ENCODE measurements around the gene STRIP1. TPM values are rescaled to one million over a fixed set of nuclear protein-coding genes. Genes with fewer than 3 reads are reported as not detected.

STRIP1 gene
- total RNA-seq, 3 donors from 2014 or later = 32.6 to 40.6 (median 38.2) TPM

DNA sequence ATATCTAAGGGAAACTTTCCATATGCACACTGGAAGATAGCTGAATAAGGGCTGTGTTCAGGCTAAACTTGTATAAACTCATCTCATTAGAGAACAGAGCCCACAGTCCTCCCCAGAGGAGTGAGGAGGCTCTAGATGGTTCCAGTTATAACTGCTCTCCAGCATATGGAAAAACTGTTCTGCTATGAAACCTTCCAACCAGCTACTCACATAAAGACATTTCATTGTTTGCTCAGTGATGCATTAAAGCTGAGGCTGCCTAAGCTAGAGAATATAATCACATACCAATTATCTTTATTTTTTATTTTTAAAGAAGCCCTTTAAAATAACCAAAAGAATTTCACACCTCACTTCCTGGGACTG lies 36.6 kb upstream of the STRIP1 start:
- Mint-ChIP-seq H3K27me3 (ENCODE audit: low read depth) (no peaks in the 10 kb centered on the region), H3K36me3 (ENCODE audit: insufficient read depth) (peaks cover 12% of the 10 kb centered on the region), H3K4me1 (ENCODE audit: low read depth) (peaks cover 8% of the 10 kb centered on the region), H3K4me3 (no peak overlapping the region), H3K9me3 (no peaks in the 10 kb centered on the region)
- DNase-seq (no peak), ATAC-seq (no peak)

GRCh38 chr1:110002695-110003094 lies 31.7 kb upstream of the STRIP1 start:
- H3K4me1 Mint-ChIP-seq (ENCODE audit: low read depth) = peaks cover 28% of the 10 kb centered on the region
- no peaks in the 10 kb centered on the region for H3K9me3 Mint-ChIP-seq
- peaks cover 2% of the 10 kb centered on the region for H3K36me3 Mint-ChIP-seq (ENCODE audit: insufficient read depth)
- no peak for DNase-seq
- ATAC-seq = no peak
- H3K4me3 Mint-ChIP-seq = no peak overlapping the region
- no peaks in the 10 kb centered on the region for H3K27me3 Mint-ChIP-seq (ENCODE audit: low read depth)

- H3K36me3 Mint-ChIP-seq (ENCODE audit: insufficient read depth) = peaks cover 2% of the 10 kb centered on the region
- H3K4me1 Mint-ChIP-seq (ENCODE audit: low read depth) = peaks cover 28% of the 10 kb centered on the region
- ATAC-seq = peak; percentile 84 to 91
- peak overlapping the region; percentile 63 for H3K4me3 Mint-ChIP-seq
- H3K9me3 Mint-ChIP-seq = no peaks in the 10 kb centered on the region
- no peaks in the 10 kb centered on the region for H3K27me3 Mint-ChIP-seq (ENCODE audit: low read depth)
- DNase-seq = peak; percentile 22
Measured at GRCh38 chr1:110003747-110004428, 30.5 kb upstream of the STRIP1 start.

DNA sequence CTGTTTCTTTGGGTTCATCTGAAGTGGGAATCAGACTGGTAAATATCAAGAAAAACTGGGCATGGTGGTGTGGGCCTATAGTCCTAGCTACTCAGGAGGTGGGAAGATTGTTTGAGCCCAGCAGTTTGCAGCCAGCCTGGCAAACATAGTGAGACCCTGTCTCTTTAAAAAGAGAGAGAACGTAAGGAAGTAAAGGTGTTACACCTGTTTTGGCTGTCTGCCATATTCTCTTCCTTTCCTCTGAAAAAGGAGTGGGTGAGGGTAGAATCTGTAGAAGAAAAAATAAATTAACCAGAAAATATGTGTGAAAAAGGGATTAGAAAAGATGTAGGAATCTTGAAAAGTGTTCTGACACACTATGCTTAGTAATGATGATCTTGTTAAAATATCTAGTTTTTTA lies 29.8 kb upstream of the STRIP1 start:
- H3K36me3 Mint-ChIP-seq (ENCODE audit: insufficient read depth) = peaks cover 9% of the 10 kb centered on the region
- DNase-seq = no peak
- no peak for ATAC-seq
- H3K27me3 Mint-ChIP-seq (ENCODE audit: low read depth) = no peaks in the 10 kb centered on the region
- H3K4me3 Mint-ChIP-seq = peak overlapping the region; percentile 63
- no peaks in the 10 kb centered on the region for H3K9me3 Mint-ChIP-seq
- peaks cover 28% of the 10 kb centered on the region for H3K4me1 Mint-ChIP-seq (ENCODE audit: low read depth)

DNA sequence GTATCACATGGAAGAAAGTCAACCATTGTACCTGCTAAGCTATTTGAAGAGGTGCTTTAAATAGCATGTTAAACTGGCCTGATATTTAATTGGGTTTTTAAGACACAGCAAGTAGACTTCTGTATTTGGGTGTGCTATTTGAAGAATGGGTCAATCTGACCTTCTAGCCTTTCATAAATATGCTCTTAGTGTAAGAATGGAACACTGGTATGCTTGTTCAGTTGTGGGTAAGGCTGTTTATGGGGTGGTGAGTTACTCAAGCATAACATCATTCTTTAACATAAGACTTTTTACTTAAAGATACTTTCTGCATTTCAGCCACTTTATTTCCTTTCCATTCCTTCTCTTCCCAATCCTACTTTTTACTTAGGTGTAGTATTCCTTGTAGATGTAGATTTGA lies 28.5 kb upstream of the STRIP1 start:
- H3K4me1 Mint-ChIP-seq (ENCODE audit: low read depth) = peaks cover 28% of the 10 kb centered on the region
- peaks cover 17% of the 10 kb centered on the region for H3K36me3 Mint-ChIP-seq (ENCODE audit: insufficient read depth)
- no peaks in the 10 kb centered on the region for H3K9me3 Mint-ChIP-seq
- H3K4me3 Mint-ChIP-seq = no peak overlapping the region
- no peaks in the 10 kb centered on the region for H3K27me3 Mint-ChIP-seq (ENCODE audit: low read depth)
- ATAC-seq (no peak), DNase-seq (no peak)

DNA sequence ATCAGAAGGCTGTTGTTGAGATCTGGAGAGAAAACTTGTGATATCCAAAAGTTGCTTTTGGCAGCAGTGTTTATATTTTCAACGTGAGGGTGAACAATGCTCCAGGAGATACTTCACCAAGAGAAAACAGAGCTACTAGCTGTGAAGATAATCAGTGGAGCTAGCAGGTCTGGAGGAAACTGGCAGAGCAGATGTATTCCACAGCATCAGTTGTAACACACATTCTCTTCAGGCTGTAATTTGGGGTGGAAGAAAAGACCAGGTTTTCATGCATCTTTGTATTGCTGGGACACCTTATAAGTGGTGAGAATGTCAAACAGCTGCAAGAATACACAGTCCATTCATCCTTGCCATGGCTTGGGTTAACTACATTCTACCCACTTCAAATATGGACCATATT lies 27.9 kb upstream of the STRIP1 start:
- no peak for DNase-seq
- peaks cover 20% of the 10 kb centered on the region for H3K36me3 Mint-ChIP-seq (ENCODE audit: insufficient read depth)
- H3K9me3 Mint-ChIP-seq = no peaks in the 10 kb centered on the region
- no peak for ATAC-seq
- no peaks in the 10 kb centered on the region for H3K27me3 Mint-ChIP-seq (ENCODE audit: low read depth)
- H3K4me3 Mint-ChIP-seq = no peak overlapping the region
- H3K4me1 Mint-ChIP-seq (ENCODE audit: low read depth) = peaks cover 31% of the 10 kb centered on the region

GRCh38 chr1:110007046-110007830 lies 27.2 kb upstream of the STRIP1 start:
- peaks cover 32% of the 10 kb centered on the region for H3K4me1 Mint-ChIP-seq (ENCODE audit: low read depth)
- DNase-seq (no peak), ATAC-seq (no peak)
- H3K9me3 Mint-ChIP-seq = no peaks in the 10 kb centered on the region
- H3K27me3 Mint-ChIP-seq (ENCODE audit: low read depth) = no peaks in the 10 kb centered on the region
- peaks cover 26% of the 10 kb centered on the region for H3K36me3 Mint-ChIP-seq (ENCODE audit: insufficient read depth)
- no peak overlapping the region for H3K4me3 Mint-ChIP-seq

DNA sequence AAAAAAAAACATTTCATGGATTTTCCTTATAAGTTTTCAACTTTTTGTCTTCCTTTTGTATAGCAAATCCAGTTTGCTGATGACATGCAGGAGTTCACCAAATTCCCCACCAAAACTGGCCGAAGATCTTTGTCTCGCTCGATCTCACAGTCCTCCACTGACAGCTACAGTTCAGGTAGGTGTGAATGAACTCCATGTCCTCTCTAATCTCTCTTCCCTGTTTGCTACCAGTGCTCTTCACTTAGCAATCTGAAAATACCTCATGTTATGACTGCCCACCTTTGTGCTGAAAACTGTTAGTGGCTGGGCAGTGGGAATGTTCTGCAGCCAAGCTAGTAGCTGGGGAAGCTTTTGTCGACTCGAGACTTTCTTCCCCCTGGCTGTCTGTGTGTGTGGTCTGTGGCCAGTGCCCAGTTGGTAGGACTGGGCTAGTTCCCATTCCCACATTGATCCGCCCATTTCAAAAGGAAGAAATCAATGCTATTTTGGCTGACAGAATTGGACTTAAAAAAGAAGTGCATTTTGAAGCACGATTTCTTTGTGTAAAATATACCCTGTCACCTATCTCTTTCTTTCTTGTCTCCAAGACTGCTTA lies 25.4 kb upstream of the STRIP1 start:
- Mint-ChIP-seq H3K4me1 (ENCODE audit: low read depth) (peaks cover 20% of the 10 kb centered on the region), H3K4me3 (no peak overlapping the region), H3K9me3 (no peaks in the 10 kb centered on the region), H3K27me3 (ENCODE audit: low read depth) (no peaks in the 10 kb centered on the region), H3K36me3 (ENCODE audit: insufficient read depth) (peaks cover 33% of the 10 kb centered on the region)
- no peak for ATAC-seq
- DNase-seq = no peak

DNA sequence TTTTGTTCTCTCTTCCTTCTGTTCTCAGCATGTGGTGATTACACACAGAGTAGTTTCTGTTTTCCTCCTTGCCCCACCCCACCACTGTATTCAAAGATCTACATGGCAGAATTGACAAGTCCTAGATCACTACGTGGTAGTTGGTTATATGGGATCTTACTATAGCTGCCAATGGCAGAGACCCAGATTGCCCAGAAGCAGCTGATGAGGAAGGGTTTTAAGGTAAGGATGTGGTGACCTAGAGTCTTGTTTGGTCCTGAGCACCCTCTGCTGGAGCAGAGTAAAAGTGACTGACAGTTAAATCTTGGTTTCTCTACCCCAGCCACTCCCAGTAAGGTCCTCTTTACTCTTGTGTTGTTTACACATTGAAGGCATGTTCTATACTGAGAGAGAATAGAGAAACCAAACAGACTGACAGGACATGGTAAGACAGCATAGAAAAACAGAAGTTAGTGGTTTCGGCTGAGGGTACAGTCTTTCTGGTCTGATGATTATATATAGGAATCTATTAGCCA lies 22.8 kb upstream of the STRIP1 start:
- peaks cover 4% of the 10 kb centered on the region for H3K4me1 Mint-ChIP-seq (ENCODE audit: low read depth)

GRCh38 chr1:110012100-110012780 lies 22.2 kb upstream of the STRIP1 start:
- peaks cover 49% of the 10 kb centered on the region for H3K36me3 Mint-ChIP-seq (ENCODE audit: insufficient read depth)
- H3K4me1 Mint-ChIP-seq (ENCODE audit: low read depth) = peaks cover 4% of the 10 kb centered on the region
- ATAC-seq = no peak

More for the DNA sequence above, 22.8 kb upstream of the STRIP1 start:
- Mint-ChIP-seq H3K27me3 (ENCODE audit: low read depth) (no peaks in the 10 kb centered on the region), H3K36me3 (ENCODE audit: insufficient read depth) (peaks cover 47% of the 10 kb centered on the region), H3K9me3 (no peaks in the 10 kb centered on the region), H3K4me3 (no peak overlapping the region)
- DNase-seq = no peak
- peak; percentile 66 to 70 for ATAC-seq

DNA sequence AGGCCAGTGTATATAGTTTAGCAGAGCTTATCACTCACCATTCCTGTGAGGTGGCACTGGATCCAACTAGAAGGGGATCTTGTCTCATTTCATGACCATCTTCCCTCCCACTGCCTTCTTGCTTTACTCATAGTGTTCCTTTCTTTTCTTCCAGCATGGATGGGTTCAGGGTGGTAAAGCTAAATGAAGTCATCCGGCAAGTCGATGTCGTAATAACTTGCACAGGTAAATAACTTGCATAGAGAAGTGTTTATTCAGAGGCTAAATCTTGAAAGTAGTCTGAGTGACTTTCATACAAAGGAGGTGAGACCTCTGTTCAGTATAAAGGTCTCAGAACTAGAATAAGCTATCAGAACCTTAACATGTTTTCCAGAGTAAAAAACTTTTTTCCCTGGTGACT lies 16.6 kb upstream of the STRIP1 start:
- DNase-seq (no peak), ATAC-seq (no peak)
- Mint-ChIP-seq H3K9me3 (no peaks in the 10 kb centered on the region), H3K36me3 (ENCODE audit: insufficient read depth) (peaks cover 50% of the 10 kb centered on the region), H3K27me3 (ENCODE audit: low read depth) (no peaks in the 10 kb centered on the region), H3K4me3 (no peak overlapping the region), H3K4me1 (ENCODE audit: low read depth) (no peaks in the 10 kb centered on the region)

More at GRCh38 chr1:110012100-110012780, 22.2 kb upstream of the STRIP1 start:
- DNase-seq = no peak
- Mint-ChIP-seq H3K4me3 (no peak overlapping the region), H3K9me3 (no peaks in the 10 kb centered on the region), H3K27me3 (ENCODE audit: low read depth) (no peaks in the 10 kb centered on the region)

DNA sequence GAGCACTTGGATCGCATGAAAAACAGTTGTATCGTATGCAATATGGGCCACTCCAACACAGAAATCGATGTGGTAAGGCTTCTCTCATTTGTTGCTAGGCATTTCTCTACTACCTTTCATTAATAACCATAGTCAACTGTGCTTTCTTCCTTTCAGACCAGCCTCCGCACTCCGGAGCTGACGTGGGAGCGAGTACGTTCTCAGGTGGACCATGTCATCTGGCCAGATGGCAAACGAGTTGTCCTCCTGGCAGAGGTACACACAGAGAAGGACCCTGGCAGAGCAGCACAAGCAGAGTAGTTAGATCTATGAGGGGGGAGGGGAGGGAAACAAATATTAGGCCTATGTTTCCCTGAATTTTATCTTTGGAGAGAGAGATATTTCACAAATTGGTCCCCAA lies 16.0 kb upstream of the STRIP1 start:
- no peaks in the 10 kb centered on the region for H3K9me3 Mint-ChIP-seq
- no peaks in the 10 kb centered on the region for H3K4me1 Mint-ChIP-seq (ENCODE audit: low read depth)
- ATAC-seq = no peak

GRCh38 chr1:110019770-110020169 lies 14.7 kb upstream of the STRIP1 start:
- peaks cover 52% of the 10 kb centered on the region for H3K36me3 Mint-ChIP-seq (ENCODE audit: insufficient read depth)
- no peaks in the 10 kb centered on the region for H3K27me3 Mint-ChIP-seq (ENCODE audit: low read depth)
- ATAC-seq = no peak
- DNase-seq = no peak
- no peaks in the 10 kb centered on the region for H3K4me1 Mint-ChIP-seq (ENCODE audit: low read depth)
- no peak overlapping the region for H3K4me3 Mint-ChIP-seq
- no peaks in the 10 kb centered on the region for H3K9me3 Mint-ChIP-seq

More for the DNA sequence above, 16.0 kb upstream of the STRIP1 start:
- no peak overlapping the region for H3K4me3 Mint-ChIP-seq
- no peaks in the 10 kb centered on the region for H3K27me3 Mint-ChIP-seq (ENCODE audit: low read depth)
- no peak for DNase-seq
- H3K36me3 Mint-ChIP-seq (ENCODE audit: insufficient read depth) = peaks cover 50% of the 10 kb centered on the region

DNA sequence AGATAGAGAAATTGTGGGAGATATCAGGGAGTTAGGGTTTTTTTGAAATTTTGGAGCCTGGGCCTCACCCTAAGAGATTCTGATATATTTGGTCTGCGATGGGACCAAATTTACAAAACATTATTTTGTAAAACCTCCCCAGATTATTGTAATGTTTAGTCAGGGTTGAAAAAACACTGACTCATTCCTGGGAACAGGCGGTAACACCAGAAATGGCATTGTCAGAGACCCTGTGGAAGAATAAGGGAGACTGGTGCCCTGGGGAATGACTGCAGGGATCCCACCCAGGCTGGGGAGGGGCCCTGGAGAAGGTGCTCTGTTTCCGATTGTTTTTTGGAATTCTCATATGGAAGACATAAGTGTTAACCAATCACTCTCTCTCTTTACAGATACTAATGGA lies 13.1 kb upstream of the STRIP1 start:
- DNase-seq = no peak
- Mint-ChIP-seq H3K4me3 (no peak overlapping the region), H3K36me3 (ENCODE audit: insufficient read depth) (peaks cover 43% of the 10 kb centered on the region), H3K9me3 (no peaks in the 10 kb centered on the region), H3K4me1 (ENCODE audit: low read depth) (no peaks in the 10 kb centered on the region), H3K27me3 (ENCODE audit: low read depth) (no peaks in the 10 kb centered on the region)
- ATAC-seq = no peak
